ENCODE measurements around the gene NEURL4. TPM values are rescaled to one million over a fixed set of nuclear protein-coding genes. Genes with fewer than 3 reads are reported as not detected.
"Not testable (repeated sequence)": the region's sequence is repeated elsewhere in the genome, so short reads cannot be mapped to it uniquely, and the experiment has no call there.

Gene NEURL4
- total RNA-seq, 2 donors from 2014 or later = 15.7 to 36.0 TPM

GRCh38 chr17:7340179-7340578 is 11.0 kb upstream of the NEURL4 start:
- TF ChIP-seq POLR2A (IDR thresholded peaks at IDR 0.05) (no peak), POLR2AphosphoS5 (IDR thresholded peaks at IDR 0.05) (peak; percentile 33), CTCF (IDR thresholded peaks at IDR 0.05) (no peak)

GRCh38 chr17:7337600-7337999 is 8.5 kb upstream of the NEURL4 start:
- H3K4me3 ChIP-seq; H3K27me3 ChIP-seq (replicated peaks; ENCODE audit: insufficient read depth); intact Hi-C loops (cut with DNase I); H3K4me1 ChIP-seq (replicated peaks); DNase-seq (ENCODE audit: low spot score); H3K36me3 ChIP-seq; H3K27ac ChIP-seq; H3K9me3 ChIP-seq: not testable (repeated sequence)
- WGBS = 72% methylated on average over 7 of the region's 7 CpGs

More at GRCh38 chr17:7340179-7340578, 11.0 kb upstream of the NEURL4 start:
- Histone ChIP-seq H3K4me1 (replicated peaks) (no peaks in the 10 kb centered on the region), H3K9me3 (no peaks in the 10 kb centered on the region), H3K27me3 (replicated peaks; ENCODE audit: insufficient read depth) (no peaks in the 10 kb centered on the region), H3K36me3 (no peaks in the 10 kb centered on the region), H3K27ac (no peak overlapping the region), H3K4me3 (no peak overlapping the region)
- 32% methylated on average over 2 of the region's 2 CpGs for WGBS
- no peak for DNase-seq (ENCODE audit: low spot score)
- intact Hi-C loops (cut with DNase I) = no loop called here

GRCh38 chr17:7336240-7337175 is 7.4 kb upstream of the NEURL4 start, which contains the start of gene ACAP1:
Gene ACAP1, plus strand, starts transcription at chr17:7336529. Its CDS starts 206 bp downstream, at chr17:7336735.
- H3K27ac ChIP-seq = no peak within 1 kb of the TSS

GRCh38 chr17:7335765-7336164 is 6.6 kb upstream of the NEURL4 start:
- WGBS = 86% methylated on average over 13 of the region's 13 CpGs
- H3K4me1 ChIP-seq (replicated peaks); H3K36me3 ChIP-seq; H3K27me3 ChIP-seq (replicated peaks; ENCODE audit: insufficient read depth); H3K4me3 ChIP-seq; intact Hi-C loops (cut with DNase I); H3K27ac ChIP-seq; H3K9me3 ChIP-seq; DNase-seq (ENCODE audit: low spot score): not testable (repeated sequence)

More at GRCh38 chr17:7336240-7337175, 7.4 kb upstream of the NEURL4 start, which contains the start of gene ACAP1:
- no peak for TF ChIP-seq POLR2A (IDR thresholded peaks at IDR 0.05)
- TF ChIP-seq POLR2AphosphoS5 (IDR thresholded peaks at IDR 0.05) = no peak
- TF ChIP-seq CTCF (IDR thresholded peaks at IDR 0.05) = no peak
- Histone ChIP-seq H3K9me3 (no peaks in the 10 kb centered on the region), H3K27me3 (replicated peaks; ENCODE audit: insufficient read depth) (no peaks in the 10 kb centered on the region), H3K36me3 (no peaks in the 10 kb centered on the region), H3K4me3 (no peak within 1 kb of the TSS), H3K4me1 (replicated peaks) (no peaks in the 10 kb centered on the region)
- WGBS = 40% methylated on average over 17 of the region's 17 CpGs
- DNase-seq (ENCODE audit: low spot score) = no peak
- intact Hi-C loops (cut with DNase I) = no loop called here

- no peak for DNase-seq (ENCODE audit: low spot score)
- no peak overlapping the region for H3K4me3 ChIP-seq
- intact Hi-C loops (cut with DNase I) = no loop called here
- 82% methylated on average over 3 of the region's 3 CpGs for WGBS
- no peaks in the 10 kb centered on the region for H3K9me3 ChIP-seq
- H3K36me3 ChIP-seq = no peaks in the 10 kb centered on the region
- TF ChIP-seq POLR2A (IDR thresholded peaks at IDR 0.05) (no peak), POLR2AphosphoS5 (IDR thresholded peaks at IDR 0.05) (no peak), CTCF (IDR thresholded peaks at IDR 0.05) (no peak)
- peaks cover 6% of the 10 kb centered on the region for H3K4me1 ChIP-seq (replicated peaks)
- H3K27me3 ChIP-seq (replicated peaks; ENCODE audit: insufficient read depth) = no peaks in the 10 kb centered on the region
- no peak overlapping the region for H3K27ac ChIP-seq
These were observed 5.9 kb upstream of the NEURL4 start for GRCh38 chr17:7334938-7335538.

GRCh38 chr17:7332600-7333069 is 3.5 kb upstream of the NEURL4 start:
- H3K4me1 ChIP-seq (replicated peaks); DNase-seq (ENCODE audit: low spot score); H3K27me3 ChIP-seq (replicated peaks; ENCODE audit: insufficient read depth); H3K9me3 ChIP-seq; H3K36me3 ChIP-seq; H3K27ac ChIP-seq; intact Hi-C loops (cut with DNase I); H3K4me3 ChIP-seq: not testable (repeated sequence)
- 42% methylated on average over 14 of the region's 14 CpGs for WGBS

Measured in prostate gland (tissue), 2 donors.